Prostate gland (tissue), 2 donors: ENCODE results near the gene OR6T1. TPM values are rescaled to one million over a fixed set of nuclear protein-coding genes. Genes with fewer than 3 reads are reported as not detected.

Experiments
- DNase-seq: peaks from one replicate; pipeline ENCODE4 v3.0.0-alpha.2; 2019; ENCODE audit warnings: low spot score
- H3K27ac ChIP-seq, 2 donors: fragments of 200-600 bp; sonication (generic); 2 replicates each; pipeline ENCODE4 v1.5.1; 2017 to 2019
- H3K27me3 ChIP-seq: fragments of 200-600 bp; sonication (generic); replicated peaks from 2 replicates; pipeline ENCODE4 v1.5.1; 2019; ENCODE audit not compliant: insufficient read depth
- H3K36me3 ChIP-seq, 2 donors: fragments of 200-600 bp; sonication (generic); 1 replicate in 1 of 2; 2 replicates in 1 of 2; pipeline versions ENCODE4 v1.5.1 to v1.8.1; 2017 to 2019
- H3K4me1 ChIP-seq: fragments of 200-600 bp; sonication (generic); replicated peaks from 2 replicates; pipeline ENCODE4 v1.5.1; 2019
- H3K4me3 ChIP-seq, 2 donors: fragments of 200-600 bp; sonication (generic); 2 replicates each; pipeline ENCODE4 v1.5.1; 2017 to 2019
- H3K9me3 ChIP-seq: fragments of 200-600 bp; sonication (generic); 2 replicates; pipeline ENCODE4 v1.5.1; 2017
- POLR2A ChIP-seq: fragments of 450-650 bp; IDR thresholded peaks from one replicate; pipeline ENCODE4 v1.6.1; 2016; ENCODE audit warnings: antibody characterized with exemption, mild to moderate bottlenecking
- POLR2AphosphoS5 ChIP-seq: sonication (generic); formaldehyde crosslinking; IDR thresholded peaks from one replicate; pipeline ENCODE4 v1.6.1; 2017; ENCODE audit warnings: antibody characterized with exemption
- WGBS: methylation state at CpG from one replicate; pipeline ENCODE4 v1.1.5; 2018; 5-methylcytosine and 5-hydroxymethylcytosine counted together
- intact Hi-C: fragments of 100-400 bp; cut with DNase I; formaldehyde crosslinking; loops from one replicate; pipeline ENCODE4 v1.14.2; 2022
- total RNA-seq, 2 donors: library from RNA; depleted of rRNA; stranded (reverse); fragments of >200 nt; gene quantifications; one replicate each; pipeline ENCODE4 v1.1.0, GENCODE V29; 2016
- TF ChIP-seq, protein P1 (sequence below), 4 experiments: fragments of 200-600 bp in 2 of 4; fragments of 450-650 bp in 2 of 4; sonication (generic) in 2 of 4; IDR thresholded peaks; 1 replicate in 3 of 4; 2 replicates in 1 of 4; pipeline ENCODE4 v1.5.1; 2016 to 2019; ENCODE audit warnings: antibody characterized with exemption in 4 of 4, mild to moderate bottlenecking in 2 of 4, moderate library complexity in 2 of 4

OR6T1 gene
- total RNA-seq, 2 donors from 2014 or later = not detected

- DNase-seq = no peak
- WGBS = 97% methylated on average over 1 of the region's 1 CpG
- intact Hi-C loops = no loop called here
- Histone ChIP-seq H3K9me3 (no peaks in the 10 kb centered on the region), H3K4me3 (no peak within 1 kb of the TSS), H3K4me1 (no peaks in the 10 kb centered on the region), H3K36me3 (no peaks in the 10 kb centered on the region), H3K27me3 (no peaks in the 10 kb centered on the region), H3K27ac (no peak within 1 kb of the TSS)
- TF ChIP-seq POLR2A (no peak), POLR2AphosphoS5 (no peak)
- TF ChIP-seq, protein P1, sequence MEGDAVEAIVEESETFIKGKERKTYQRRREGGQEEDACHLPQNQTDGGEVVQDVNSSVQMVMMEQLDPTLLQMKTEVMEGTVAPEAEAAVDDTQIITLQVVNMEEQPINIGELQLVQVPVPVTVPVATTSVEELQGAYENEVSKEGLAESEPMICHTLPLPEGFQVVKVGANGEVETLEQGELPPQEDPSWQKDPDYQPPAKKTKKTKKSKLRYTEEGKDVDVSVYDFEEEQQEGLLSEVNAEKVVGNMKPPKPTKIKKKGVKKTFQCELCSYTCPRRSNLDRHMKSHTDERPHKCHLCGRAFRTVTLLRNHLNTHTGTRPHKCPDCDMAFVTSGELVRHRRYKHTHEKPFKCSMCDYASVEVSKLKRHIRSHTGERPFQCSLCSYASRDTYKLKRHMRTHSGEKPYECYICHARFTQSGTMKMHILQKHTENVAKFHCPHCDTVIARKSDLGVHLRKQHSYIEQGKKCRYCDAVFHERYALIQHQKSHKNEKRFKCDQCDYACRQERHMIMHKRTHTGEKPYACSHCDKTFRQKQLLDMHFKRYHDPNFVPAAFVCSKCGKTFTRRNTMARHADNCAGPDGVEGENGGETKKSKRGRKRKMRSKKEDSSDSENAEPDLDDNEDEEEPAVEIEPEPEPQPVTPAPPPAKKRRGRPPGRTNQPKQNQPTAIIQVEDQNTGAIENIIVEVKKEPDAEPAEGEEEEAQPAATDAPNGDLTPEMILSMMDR (IDR thresholded peaks at IDR 0.05) = no peak
Measured at GRCh38 chr11:123901867-123902266, 41.8 kb downstream of the OR6T1 start, which contains the start of gene OR8D4. Gene OR8D4, plus strand, starts transcription at chr11:123902167. Its CDS starts 4,265 bp downstream, at chr11:123906432.

GRCh38 chr11:123899792-123900191 lies 43.8 kb downstream of the OR6T1 start:
- Histone ChIP-seq H3K4me3 (no peak overlapping the region), H3K27me3 (no peaks in the 10 kb centered on the region), H3K36me3 (no peaks in the 10 kb centered on the region), H3K9me3 (no peaks in the 10 kb centered on the region), H3K27ac (no peak overlapping the region), H3K4me1 (no peaks in the 10 kb centered on the region)
- TF ChIP-seq, protein P1 (IDR thresholded peaks at IDR 0.05) = no peak
- no peak for TF ChIP-seq POLR2AphosphoS5
- no peak for TF ChIP-seq POLR2A
- intact Hi-C loops = no loop called here
- WGBS = 60% methylated on average over 3 of the region's 3 CpGs
- DNase-seq = no peak

Other genes with a start within 250 kb of the OR6T1 start
- 10 to 100 TPM in 1 of 2 donors, 1 to 10 TPM in 1; 5.7 to 15.2 TPM for gene ZNF202, start 202.2 kb downstream of the OR6T1 start, total RNA-seq
- gene OR6X1, start 189.3 kb downstream of the OR6T1 start, total RNA-seq = not detected
- not detected for gene OR6M1, start 137.5 kb downstream of the OR6T1 start, total RNA-seq
- gene TMEM225, start 58.2 kb downstream of the OR6T1 start, total RNA-seq = 1 to 10 TPM in 1 of 2 donors, not detected in 1; 1.2 TPM
- gene OR8D4, start 41.7 kb downstream of the OR6T1 start, total RNA-seq = 1 to 10 TPM in 1 of 2 donors, not detected in 1; 1.5 TPM
- not detected for gene OR4D5, start 4.2 kb downstream of the OR6T1 start, total RNA-seq
- gene OR10S1, start 33.9 kb upstream of the OR6T1 start, total RNA-seq = not detected
- not detected for gene OR10G6, start 51.3 kb upstream of the OR6T1 start, total RNA-seq
- gene OR10G4, start 69.2 kb upstream of the OR6T1 start, total RNA-seq = under 1 TPM in 1 of 2 donors, not detected in 1; 0.40 TPM
- not detected for gene OR10G9, start 79.2 kb upstream of the OR6T1 start, total RNA-seq
- under 1 TPM in 1 of 2 donors, not detected in 1; 0.57 TPM for gene OR10G8, start 83.0 kb upstream of the OR6T1 start, total RNA-seq
- gene OR10G7, start 97.5 kb upstream of the OR6T1 start, total RNA-seq = not detected
- 10 to 100 TPM; 23.3 to 28.9 TPM for gene VWA5A, start 171.6 kb upstream of the OR6T1 start, total RNA-seq
- gene OR10D3, start 239.5 kb upstream of the OR6T1 start, total RNA-seq = not detected